SK-N-SH treated with all-trans-retinoic acid at 6 μM for 48 hours (cell line): ENCODE measurements around the gene PSMB5.

Experiments
- ATAC-seq: fragments of 200-7000 bp; cut with Tn5 transposase; 3 replicates; pipeline ENCODE4 v1.9.1; 2020; ENCODE audit warnings: mild to moderate bottlenecking, moderate library complexity
- ARNTL ChIP-seq: fragments of 450-650 bp; formaldehyde crosslinking; IDR thresholded peaks from 2 replicates; pipeline ENCODE4 v1.5.0; 2020; ENCODE audit warnings: low read depth, mild to moderate bottlenecking, moderate library complexity, borderline replicate concordance
- CSDC2 ChIP-seq: fragments of 250-450 bp; sonication (Bioruptor Pico); IDR thresholded peaks from 2 replicates; pipeline ENCODE4 v1.5.0; 2020; ENCODE audit warnings: mild to moderate bottlenecking, moderate library complexity
- ESRRG ChIP-seq: fragments of 250-450 bp; sonication (Bioruptor Pico); IDR thresholded peaks from 2 replicates; pipeline ENCODE4 v1.6.1; 2021; ENCODE audit warnings: mild to moderate bottlenecking
- GLIS3 ChIP-seq: fragments of 250-450 bp; sonication (Bioruptor Pico); IDR thresholded peaks from 2 replicates; pipeline ENCODE4 v1.5.0; 2020; ENCODE audit warnings: mild to moderate bottlenecking, moderate library complexity
- OSR1 ChIP-seq: fragments of 250-450 bp; sonication (Bioruptor Pico); IDR thresholded peaks from 2 replicates; pipeline ENCODE4 v1.8.0; 2022; ENCODE audit warnings: moderate library complexity, mild to moderate bottlenecking, inconsistent platforms
- PPARA ChIP-seq: fragments of 250-450 bp; sonication (Bioruptor Pico); IDR thresholded peaks from 2 replicates; pipeline ENCODE4 v1.5.0; 2020; ENCODE audit warnings: mild to moderate bottlenecking, borderline replicate concordance
- RARB ChIP-seq: fragments of 250-450 bp; sonication (Bioruptor Pico); IDR thresholded peaks from 2 replicates; pipeline ENCODE4 v1.8.0; 2021; ENCODE audit warnings: mild to moderate bottlenecking, moderate library complexity
- TCF4 ChIP-seq: fragments of 250-450 bp; sonication (Bioruptor Pico); IDR thresholded peaks from 2 replicates; pipeline ENCODE4 v1.8.0; 2021; ENCODE audit warnings: mild to moderate bottlenecking, moderate library complexity, borderline replicate concordance
- ZC3H10 ChIP-seq: fragments of 250-450 bp; sonication (Bioruptor Pico); IDR thresholded peaks from 2 replicates; pipeline ENCODE4 v1.5.1; 2021; ENCODE audit warnings: mild to moderate bottlenecking, moderate library complexity
- ZFP3 ChIP-seq: fragments of 250-450 bp; sonication (Bioruptor Pico); IDR thresholded peaks from 2 replicates; pipeline ENCODE4 v1.5.0; 2020; ENCODE audit warnings: mild to moderate bottlenecking, moderate library complexity
- ZFP30 ChIP-seq: fragments of 450-650 bp; formaldehyde crosslinking; IDR thresholded peaks from 2 replicates; pipeline ENCODE4 v1.5.0; 2022; ENCODE audit warnings: mild to moderate bottlenecking, moderate library complexity
- ZNF70 ChIP-seq: fragments of 450-650 bp; formaldehyde crosslinking; IDR thresholded peaks from 2 replicates; pipeline ENCODE4 v1.5.0; 2020; ENCODE audit warnings: mild to moderate bottlenecking, moderate library complexity
- TF ChIP-seq, protein P1 (sequence below): fragments of 250-450 bp; sonication (Bioruptor Pico); IDR thresholded peaks from 2 replicates; pipeline ENCODE4 v1.5.0; 2020; ENCODE audit warnings: mild to moderate bottlenecking, moderate library complexity
- TF ChIP-seq, protein P2 (sequence below): fragments of 250-450 bp; sonication (Bioruptor Pico); IDR thresholded peaks from 2 replicates; pipeline ENCODE4 v1.5.1; 2020; ENCODE audit warnings: low read depth, mild to moderate bottlenecking, moderate library complexity
- TF ChIP-seq, protein P3 (sequence below): fragments of 250-450 bp; sonication (Bioruptor Pico); IDR thresholded peaks from 2 replicates; pipeline ENCODE4 v1.5.1; 2021; ENCODE audit warnings: mild to moderate bottlenecking, moderate library complexity
- TF ChIP-seq, protein P4 (sequence below): fragments of 250-450 bp; sonication (Bioruptor Pico); IDR thresholded peaks from 2 replicates; pipeline ENCODE4 v1.8.0; 2020; ENCODE audit warnings: mild to moderate bottlenecking, moderate library complexity, borderline replicate concordance
- TF ChIP-seq, protein P5 (sequence below): fragments of 250-450 bp; sonication (Bioruptor Pico); IDR thresholded peaks from 2 replicates; pipeline ENCODE4 v1.8.0; 2021; ENCODE audit warnings: low read depth, mild to moderate bottlenecking, moderate library complexity, borderline replicate concordance

Gene PSMB5

DNA sequence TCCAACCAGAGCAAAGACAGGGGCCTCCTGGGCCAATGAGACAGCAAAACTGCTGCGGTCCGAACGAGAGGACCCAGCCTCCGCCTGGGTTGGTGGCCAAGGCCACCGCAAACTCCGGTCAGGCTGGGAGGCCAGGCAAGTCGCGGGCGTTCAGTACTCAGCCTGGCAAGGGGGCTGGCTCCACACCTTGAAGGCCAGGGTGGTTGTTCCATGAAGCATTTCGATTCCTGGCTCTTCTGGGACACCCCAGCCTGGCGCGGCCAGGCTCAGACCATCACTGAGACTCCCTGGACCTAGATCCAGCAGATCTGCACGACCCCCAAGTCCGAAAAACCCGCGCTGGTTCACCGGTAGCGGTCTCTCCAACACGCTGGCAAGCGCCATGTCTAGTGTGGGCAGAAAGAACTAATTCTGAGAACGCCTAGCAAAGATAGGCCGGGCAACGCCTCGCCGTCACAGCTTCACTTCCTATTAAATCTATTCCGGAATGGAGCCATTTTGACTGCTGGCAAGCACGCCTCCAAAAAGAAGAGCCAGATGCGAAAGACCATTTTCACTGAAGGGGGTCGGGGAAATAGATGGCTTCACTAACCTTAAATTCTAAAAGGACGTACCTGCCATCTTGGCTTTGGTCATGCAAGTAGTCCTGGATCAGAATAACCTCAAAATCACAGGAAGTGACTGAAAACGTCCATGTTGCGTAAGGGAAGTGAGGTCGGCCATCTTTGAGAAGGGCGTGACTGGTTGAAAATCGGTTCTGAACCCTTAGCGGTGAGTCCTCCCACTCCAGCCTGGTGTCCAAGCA, at the start of gene PSMB5:
TSS of gene PSMB5 (minus strand) at position 403 of the 805 bp plus-strand sequence. CDS start at position 384, 19 bp downstream.
- TF ChIP-seq OSR1 (CRISPR knock-in tag) = no peak
- TF ChIP-seq TCF4 = no peak
- no peak for TF ChIP-seq ZFP30 (CRISPR knock-in tag)
- TF ChIP-seq, protein P1, sequence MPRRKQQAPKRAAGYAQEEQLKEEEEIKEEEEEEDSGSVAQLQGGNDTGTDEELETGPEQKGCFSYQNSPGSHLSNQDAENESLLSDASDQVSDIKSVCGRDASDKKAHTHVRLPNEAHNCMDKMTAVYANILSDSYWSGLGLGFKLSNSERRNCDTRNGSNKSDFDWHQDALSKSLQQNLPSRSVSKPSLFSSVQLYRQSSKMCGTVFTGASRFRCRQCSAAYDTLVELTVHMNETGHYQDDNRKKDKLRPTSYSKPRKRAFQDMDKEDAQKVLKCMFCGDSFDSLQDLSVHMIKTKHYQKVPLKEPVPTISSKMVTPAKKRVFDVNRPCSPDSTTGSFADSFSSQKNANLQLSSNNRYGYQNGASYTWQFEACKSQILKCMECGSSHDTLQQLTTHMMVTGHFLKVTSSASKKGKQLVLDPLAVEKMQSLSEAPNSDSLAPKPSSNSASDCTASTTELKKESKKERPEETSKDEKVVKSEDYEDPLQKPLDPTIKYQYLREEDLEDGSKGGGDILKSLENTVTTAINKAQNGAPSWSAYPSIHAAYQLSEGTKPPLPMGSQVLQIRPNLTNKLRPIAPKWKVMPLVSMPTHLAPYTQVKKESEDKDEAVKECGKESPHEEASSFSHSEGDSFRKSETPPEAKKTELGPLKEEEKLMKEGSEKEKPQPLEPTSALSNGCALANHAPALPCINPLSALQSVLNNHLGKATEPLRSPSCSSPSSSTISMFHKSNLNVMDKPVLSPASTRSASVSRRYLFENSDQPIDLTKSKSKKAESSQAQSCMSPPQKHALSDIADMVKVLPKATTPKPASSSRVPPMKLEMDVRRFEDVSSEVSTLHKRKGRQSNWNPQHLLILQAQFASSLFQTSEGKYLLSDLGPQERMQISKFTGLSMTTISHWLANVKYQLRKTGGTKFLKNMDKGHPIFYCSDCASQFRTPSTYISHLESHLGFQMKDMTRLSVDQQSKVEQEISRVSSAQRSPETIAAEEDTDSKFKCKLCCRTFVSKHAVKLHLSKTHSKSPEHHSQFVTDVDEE (CRISPR knock-in tag) = no peak
- no peak for TF ChIP-seq ZNF70 (CRISPR knock-in tag)
- ATAC-seq = peak; percentile 99

DNA sequence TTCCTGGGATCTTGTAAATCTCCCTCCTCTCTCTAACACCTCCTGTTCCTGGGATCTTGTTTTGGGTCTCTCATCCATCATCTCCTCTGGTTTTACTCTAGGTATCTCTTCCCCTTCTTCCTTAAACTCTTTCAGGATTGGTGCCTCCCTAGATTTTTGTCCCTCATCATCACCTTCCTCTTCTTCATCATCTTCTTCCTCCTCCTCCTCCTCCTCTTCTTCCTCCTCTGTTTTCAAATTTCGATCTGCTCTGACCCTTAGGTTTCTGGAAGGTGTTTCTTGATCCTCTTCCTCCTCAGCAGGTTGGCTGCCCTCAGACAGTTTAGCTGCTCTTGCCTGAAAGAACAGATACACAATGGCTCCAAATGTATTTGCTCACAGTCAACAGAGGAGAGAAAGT, 45.8 kb upstream of the PSMB5 start:
- ATAC-seq = no peak
- no peak for TF ChIP-seq ZNF70 (CRISPR knock-in tag)
- TF ChIP-seq TCF4 = no peak
- no peak for TF ChIP-seq OSR1 (CRISPR knock-in tag)
- no peak for TF ChIP-seq ZC3H10 (CRISPR knock-in tag)
- no peak for TF ChIP-seq CSDC2 (CRISPR knock-in tag)
- no peak for TF ChIP-seq ESRRG (CRISPR knock-in tag)
- TF ChIP-seq, protein P2, sequence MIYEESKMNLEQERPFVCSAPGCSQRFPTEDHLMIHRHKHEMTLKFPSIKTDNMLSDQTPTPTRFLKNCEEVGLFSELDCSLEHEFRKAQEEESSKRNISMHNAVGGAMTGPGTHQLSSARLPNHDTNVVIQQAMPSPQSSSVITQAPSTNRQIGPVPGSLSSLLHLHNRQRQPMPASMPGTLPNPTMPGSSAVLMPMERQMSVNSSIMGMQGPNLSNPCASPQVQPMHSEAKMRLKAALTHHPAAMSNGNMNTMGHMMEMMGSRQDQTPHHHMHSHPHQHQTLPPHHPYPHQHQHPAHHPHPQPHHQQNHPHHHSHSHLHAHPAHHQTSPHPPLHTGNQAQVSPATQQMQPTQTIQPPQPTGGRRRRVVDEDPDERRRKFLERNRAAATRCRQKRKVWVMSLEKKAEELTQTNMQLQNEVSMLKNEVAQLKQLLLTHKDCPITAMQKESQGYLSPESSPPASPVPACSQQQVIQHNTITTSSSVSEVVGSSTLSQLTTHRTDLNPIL (CRISPR knock-in tag) = no peak
- TF ChIP-seq, protein P3, sequence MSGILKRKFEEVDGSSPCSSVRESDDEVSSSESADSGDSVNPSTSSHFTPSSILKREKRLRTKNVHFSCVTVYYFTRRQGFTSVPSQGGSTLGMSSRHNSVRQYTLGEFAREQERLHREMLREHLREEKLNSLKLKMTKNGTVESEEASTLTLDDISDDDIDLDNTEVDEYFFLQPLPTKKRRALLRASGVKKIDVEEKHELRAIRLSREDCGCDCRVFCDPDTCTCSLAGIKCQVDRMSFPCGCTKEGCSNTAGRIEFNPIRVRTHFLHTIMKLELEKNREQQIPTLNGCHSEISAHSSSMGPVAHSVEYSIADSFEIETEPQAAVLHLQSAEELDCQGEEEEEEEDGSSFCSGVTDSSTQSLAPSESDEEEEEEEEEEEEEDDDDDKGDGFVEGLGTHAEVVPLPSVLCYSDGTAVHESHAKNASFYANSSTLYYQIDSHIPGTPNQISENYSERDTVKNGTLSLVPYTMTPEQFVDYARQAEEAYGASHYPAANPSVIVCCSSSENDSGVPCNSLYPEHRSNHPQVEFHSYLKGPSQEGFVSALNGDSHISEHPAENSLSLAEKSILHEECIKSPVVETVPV = no peak
- TF ChIP-seq, protein P1 (CRISPR knock-in tag) = no peak
- TF ChIP-seq, protein P4, sequence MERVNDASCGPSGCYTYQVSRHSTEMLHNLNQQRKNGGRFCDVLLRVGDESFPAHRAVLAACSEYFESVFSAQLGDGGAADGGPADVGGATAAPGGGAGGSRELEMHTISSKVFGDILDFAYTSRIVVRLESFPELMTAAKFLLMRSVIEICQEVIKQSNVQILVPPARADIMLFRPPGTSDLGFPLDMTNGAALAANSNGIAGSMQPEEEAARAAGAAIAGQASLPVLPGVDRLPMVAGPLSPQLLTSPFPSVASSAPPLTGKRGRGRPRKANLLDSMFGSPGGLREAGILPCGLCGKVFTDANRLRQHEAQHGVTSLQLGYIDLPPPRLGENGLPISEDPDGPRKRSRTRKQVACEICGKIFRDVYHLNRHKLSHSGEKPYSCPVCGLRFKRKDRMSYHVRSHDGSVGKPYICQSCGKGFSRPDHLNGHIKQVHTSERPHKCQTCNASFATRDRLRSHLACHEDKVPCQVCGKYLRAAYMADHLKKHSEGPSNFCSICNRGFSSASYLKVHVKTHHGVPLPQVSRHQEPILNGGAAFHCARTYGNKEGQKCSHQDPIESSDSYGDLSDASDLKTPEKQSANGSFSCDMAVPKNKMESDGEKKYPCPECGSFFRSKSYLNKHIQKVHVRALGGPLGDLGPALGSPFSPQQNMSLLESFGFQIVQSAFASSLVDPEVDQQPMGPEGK (CRISPR knock-in tag) = no peak
- no peak for TF ChIP-seq PPARA
- TF ChIP-seq RARB (CRISPR knock-in tag) = no peak
- TF ChIP-seq, protein P5, sequence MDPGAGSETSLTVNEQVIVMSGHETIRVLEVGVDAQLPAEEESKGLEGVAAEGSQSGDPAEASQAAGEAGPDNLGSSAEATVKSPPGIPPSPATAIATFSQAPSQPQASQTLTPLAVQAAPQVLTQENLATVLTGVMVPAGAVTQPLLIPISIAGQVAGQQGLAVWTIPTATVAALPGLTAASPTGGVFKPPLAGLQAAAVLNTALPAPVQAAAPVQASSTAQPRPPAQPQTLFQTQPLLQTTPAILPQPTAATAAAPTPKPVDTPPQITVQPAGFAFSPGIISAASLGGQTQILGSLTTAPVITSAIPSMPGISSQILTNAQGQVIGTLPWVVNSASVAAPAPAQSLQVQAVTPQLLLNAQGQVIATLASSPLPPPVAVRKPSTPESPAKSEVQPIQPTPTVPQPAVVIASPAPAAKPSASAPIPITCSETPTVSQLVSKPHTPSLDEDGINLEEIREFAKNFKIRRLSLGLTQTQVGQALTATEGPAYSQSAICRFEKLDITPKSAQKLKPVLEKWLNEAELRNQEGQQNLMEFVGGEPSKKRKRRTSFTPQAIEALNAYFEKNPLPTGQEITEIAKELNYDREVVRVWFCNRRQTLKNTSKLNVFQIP = no peak
- TF ChIP-seq ZFP30 (CRISPR knock-in tag) = no peak
- no peak for TF ChIP-seq GLIS3 (CRISPR knock-in tag)
- TF ChIP-seq ZFP3 (CRISPR knock-in tag) = no peak
- no peak for TF ChIP-seq ARNTL (CRISPR knock-in tag)
